Osteoblast (primary cell): ENCODE results near the gene CCND1. TPM values are rescaled to one million over a fixed set of nuclear protein-coding genes. Genes with fewer than 3 reads are reported as not detected.
A peak's percentile ranks its signal among the peaks of the same experiment; 100 is the strongest.

ENCODE experiments used
- DNase-seq: peaks from one replicate; pipeline ENCODE4 v3.0.0; 2011; ENCODE audit warnings: low spot score, mixed read lengths; ENCODE audit not compliant: insufficient read length; ENCODE audit errors: missing footprints
- H2AFZ ChIP-seq: 2 replicates; pipeline ENCODE4 v1.6.0; 2011; ENCODE audit warnings: mild to moderate bottlenecking, low read length
- H3K27ac ChIP-seq: 2 replicates; pipeline ENCODE4 v1.5.1; 2011; ENCODE audit warnings: mild to moderate bottlenecking, low read depth, low read length, moderate library complexity
- H3K27me3 ChIP-seq: 2 replicates; pipeline ENCODE4 v1.6.0; 2012; ENCODE audit warnings: mild to moderate bottlenecking, control low read depth, inconsistent platforms, low read length, moderate library complexity; ENCODE audit not compliant: insufficient read depth
- H3K36me3 ChIP-seq: 2 replicates; pipeline ENCODE4 v1.5.1; 2011; ENCODE audit warnings: mild to moderate bottlenecking, low read length, control low read depth, moderate library complexity; ENCODE audit not compliant: insufficient read depth
- H3K4me1 ChIP-seq: 2 replicates; pipeline ENCODE4 v1.5.1; 2011; ENCODE audit warnings: mild to moderate bottlenecking, low read length, control low read depth, moderate library complexity; ENCODE audit not compliant: insufficient read depth
- H3K4me2 ChIP-seq: 2 replicates; pipeline ENCODE4 v1.6.0; 2011; ENCODE audit warnings: mild to moderate bottlenecking, low read length; ENCODE audit not compliant: insufficient read depth
- H3K4me3 ChIP-seq: fragments of 200-600 bp; sonication (generic); 3 replicates; pipeline ENCODE4 v1.5.1; 2012; ENCODE audit warnings: mild to moderate bottlenecking, low read length, inconsistent platforms; ENCODE audit not compliant: insufficient read depth
- H3K79me2 ChIP-seq: 2 replicates; pipeline ENCODE4 v1.6.0; 2012; ENCODE audit warnings: mild to moderate bottlenecking, low read length, control low read depth, inconsistent platforms; ENCODE audit not compliant: insufficient read depth
- H3K9me3 ChIP-seq: 2 replicates; pipeline ENCODE4 v1.5.1; 2011; ENCODE audit warnings: low read depth, low read length, control low read depth
- H4K20me1 ChIP-seq: 2 replicates; pipeline ENCODE4 v1.6.0; 2012; ENCODE audit warnings: mild to moderate bottlenecking, low read length, control low read depth; ENCODE audit not compliant: insufficient read depth
- total RNA-seq: library from RNA; depleted of rRNA; stranded (reverse); fragments of >200 nt; gene quantifications from 2 replicates; pipeline ENCODE4 v1.2.3, GENCODE V29; 2012
- TF ChIP-seq, protein P1 (sequence below): IDR thresholded peaks from 2 replicates; pipeline ENCODE4 v1.5.1; 2011; ENCODE audit warnings: mild to moderate bottlenecking, low read depth, low read length, moderate library complexity; ENCODE audit errors: extremely low read depth

Gene CCND1
- total RNA-seq, 1 donor = 187 TPM

- Histone ChIP-seq H3K79me2 (peaks cover 8% of the 10 kb centered on the region), H2AFZ (peak overlapping the region; percentile 98), H4K20me1 (no peaks in the 10 kb centered on the region), H3K4me3 (peak overlapping the region; percentile 91), H3K36me3 (no peaks in the 10 kb centered on the region), H3K27ac (peak overlapping the region; percentile 97), H3K9me3 (no peaks in the 10 kb centered on the region), H3K4me2 (peak overlapping the region; percentile 99), H3K4me1 (peaks cover 33% of the 10 kb centered on the region), H3K27me3 (no peaks in the 10 kb centered on the region)
- peak; percentile 71 for DNase-seq
- TF ChIP-seq, protein P1, sequence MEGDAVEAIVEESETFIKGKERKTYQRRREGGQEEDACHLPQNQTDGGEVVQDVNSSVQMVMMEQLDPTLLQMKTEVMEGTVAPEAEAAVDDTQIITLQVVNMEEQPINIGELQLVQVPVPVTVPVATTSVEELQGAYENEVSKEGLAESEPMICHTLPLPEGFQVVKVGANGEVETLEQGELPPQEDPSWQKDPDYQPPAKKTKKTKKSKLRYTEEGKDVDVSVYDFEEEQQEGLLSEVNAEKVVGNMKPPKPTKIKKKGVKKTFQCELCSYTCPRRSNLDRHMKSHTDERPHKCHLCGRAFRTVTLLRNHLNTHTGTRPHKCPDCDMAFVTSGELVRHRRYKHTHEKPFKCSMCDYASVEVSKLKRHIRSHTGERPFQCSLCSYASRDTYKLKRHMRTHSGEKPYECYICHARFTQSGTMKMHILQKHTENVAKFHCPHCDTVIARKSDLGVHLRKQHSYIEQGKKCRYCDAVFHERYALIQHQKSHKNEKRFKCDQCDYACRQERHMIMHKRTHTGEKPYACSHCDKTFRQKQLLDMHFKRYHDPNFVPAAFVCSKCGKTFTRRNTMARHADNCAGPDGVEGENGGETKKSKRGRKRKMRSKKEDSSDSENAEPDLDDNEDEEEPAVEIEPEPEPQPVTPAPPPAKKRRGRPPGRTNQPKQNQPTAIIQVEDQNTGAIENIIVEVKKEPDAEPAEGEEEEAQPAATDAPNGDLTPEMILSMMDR = no peak
Measured at GRCh38 chr11:69635804-69636511, 5.0 kb upstream of the CCND1 start.

GRCh38 chr11:69636512-69637197, 4.3 kb upstream of the CCND1 start:
- peak; percentile 98 for DNase-seq
- Histone ChIP-seq H3K36me3 (no peaks in the 10 kb centered on the region), H4K20me1 (peaks cover 4% of the 10 kb centered on the region), H3K4me2 (peak overlapping the region; percentile 99), H3K4me1 (peaks cover 33% of the 10 kb centered on the region), H2AFZ (peak overlapping the region; percentile 98), H3K9me3 (no peaks in the 10 kb centered on the region), H3K27me3 (no peaks in the 10 kb centered on the region), H3K79me2 (peaks cover 15% of the 10 kb centered on the region), H3K4me3 (peak overlapping the region; percentile 91), H3K27ac (peak overlapping the region; percentile 97)
- TF ChIP-seq, protein P1 = no peak

GRCh38 chr11:69637198-69637940, 3.6 kb upstream of the CCND1 start:
- peaks cover 4% of the 10 kb centered on the region for H4K20me1 ChIP-seq
- H3K36me3 ChIP-seq = no peaks in the 10 kb centered on the region
- H3K4me1 ChIP-seq = peaks cover 33% of the 10 kb centered on the region
- H3K27ac ChIP-seq = peak overlapping the region; percentile 97
- H2AFZ ChIP-seq = peak overlapping the region; percentile 40
- H3K9me3 ChIP-seq = no peaks in the 10 kb centered on the region
- H3K79me2 ChIP-seq = peaks cover 21% of the 10 kb centered on the region
- peak overlapping the region; percentile 91 for H3K4me3 ChIP-seq
- TF ChIP-seq, protein P1 = no peak
- peak overlapping the region; percentile 99 for H3K4me2 ChIP-seq
- no peaks in the 10 kb centered on the region for H3K27me3 ChIP-seq
- DNase-seq = peak; percentile 66
